ENCODE measurements around the gene CPA5. TPM values are rescaled to one million over a fixed set of nuclear protein-coding genes. Genes with fewer than 3 reads are reported as not detected.

The CPA5 gene
- total and polyA plus RNA-seq, 10 of the 15 experiments (the other 5 are each of a cell fraction or from before 2014, with no cell fraction given): 0.06 to 0.52 (median 0.29) TPM; not detected in 2

DNA sequence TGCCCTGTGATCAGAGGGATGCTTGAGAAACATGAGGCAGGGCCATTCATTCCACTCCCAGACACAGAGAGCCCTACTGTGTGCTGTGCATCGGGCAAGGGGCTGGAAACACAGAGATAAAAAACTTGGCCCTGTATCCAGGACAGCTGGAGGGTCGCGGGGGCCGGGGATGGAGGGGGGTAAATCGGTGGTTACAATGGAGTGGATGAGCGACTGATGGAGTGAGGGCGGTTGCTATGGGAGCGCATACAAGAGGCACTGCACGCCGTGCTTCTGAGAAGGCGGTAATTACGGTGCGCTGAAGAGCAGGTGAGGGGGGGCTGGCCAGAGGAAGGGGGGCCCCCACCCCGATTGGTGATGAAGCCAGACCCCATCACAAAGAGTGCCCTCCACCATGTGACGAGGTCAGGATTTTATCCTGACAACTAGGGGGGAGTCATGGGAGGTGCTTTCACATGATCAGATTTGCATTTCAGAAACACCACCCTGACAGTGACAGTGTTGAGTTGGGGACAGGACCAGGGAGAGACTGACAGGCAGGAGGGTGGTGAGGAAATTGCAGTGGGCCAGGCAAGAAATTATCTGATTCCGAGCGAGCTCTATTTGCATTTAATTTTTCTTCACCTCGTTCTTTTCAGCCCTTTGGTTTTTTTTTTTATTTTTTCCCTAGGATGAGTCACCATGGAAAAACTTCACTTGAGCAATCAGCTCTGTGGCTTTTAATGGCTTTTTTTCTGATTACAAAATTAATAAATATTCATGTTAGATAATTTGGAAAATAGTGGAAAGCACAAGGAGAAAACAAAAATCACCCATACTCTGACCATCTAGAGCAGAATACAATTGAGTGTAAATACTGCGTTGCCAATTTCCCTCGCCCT lies 7.8 kb downstream of the CPA5 start:
- no peak overlapping the region for H3K9ac ChIP-seq (ENCODE audit: control insufficient read depth, insufficient read depth, low read length)
- no peaks in the 10 kb centered on the region for H3K9me3 ChIP-seq (replicated peaks; ENCODE audit: control insufficient read depth, insufficient read depth, low read length)
- in situ Hi-C loops (cut with MboI) (no loop called here), intact Hi-C loops (cut with micrococcal nuclease; ENCODE audit: unreplicated experiment) (no loop called here)
- FAIRE-seq: no peak
- no peaks in the 10 kb centered on the region for H3K27me3 ChIP-seq (replicated peaks in 1 of 2; ENCODE audit: control insufficient read depth in 2 of 2, insufficient read depth in 2 of 2, low read length in 1 of 2)
- ChIA-PET SMC1A (ENCODE audit: uncharacterized antibody, unreplicated experiment) (interaction anchor here (1.1 to 1.2 kb wide), 2 partner anchors 13 to 16 kb away, joined by 3 read pairs; no protein-coding TSS in a partner anchor), CTCF (no interaction called here), POLR2A (interaction anchor here (0.6 kb wide), 1 partner anchor 670 kb away, joined by 3 read pairs; no protein-coding TSS in a partner anchor), RAD21 (ENCODE audit: unreplicated experiment) (no interaction called here)
- H3K79me2 ChIP-seq (ENCODE audit: control insufficient read depth, insufficient read depth, low read length): no peaks in the 10 kb centered on the region
- H4K20me1 ChIP-seq (ENCODE audit: control insufficient read depth, insufficient read depth): no peaks in the 10 kb centered on the region
- H3K4me3 ChIP-seq: no peak overlapping the region
- WGBS (ENCODE audit: insufficient coverage, insufficient replicate concordance, low lambda C conversion rate, missing lambda C conversion rate): 93% methylated on average over 18 of the region's 20 CpGs
- no peak for DNase-seq (ENCODE audit: low read depth, low spot score)
- no peaks in the 10 kb centered on the region for H3K36me3 ChIP-seq (ENCODE audit: control insufficient read depth in 2 of 2, insufficient read depth in 2 of 2, low read length in 1 of 2)
- no peak for ATAC-seq
- peaks cover 21% of the 10 kb centered on the region for H3K4me1 ChIP-seq (ENCODE audit: control insufficient read depth, insufficient read depth, low read length)
- no peak overlapping the region for H2AFZ ChIP-seq (ENCODE audit: control insufficient read depth, low read depth, low read length)
- peak overlapping the region; percentile 73; the same call in 1 of the 2 replicates for H3K27ac ChIP-seq (ENCODE audit: control insufficient read depth, insufficient read depth)
- H3K4me2 ChIP-seq (ENCODE audit: control insufficient read depth, insufficient read depth): no peak overlapping the region
- BruUV-seq (replicated peaks): no TSS peak
- no peak for TF ChIP-seq PML (IDR thresholded peaks at IDR 0.05; ENCODE audit: low read length)
- no peak for TF ChIP-seq SUZ12 (IDR thresholded peaks at IDR 0.05; ENCODE audit: unreplicated experiment)
- no peak for TF ChIP-seq WRNIP1 (IDR thresholded peaks at IDR 0.05; ENCODE audit: borderline replicate concordance, low read depth, low read length)
- no peak for TF ChIP-seq TARDBP (IDR thresholded peaks at IDR 0.05; ENCODE audit: borderline replicate concordance)
- TF ChIP-seq, protein P1, sequence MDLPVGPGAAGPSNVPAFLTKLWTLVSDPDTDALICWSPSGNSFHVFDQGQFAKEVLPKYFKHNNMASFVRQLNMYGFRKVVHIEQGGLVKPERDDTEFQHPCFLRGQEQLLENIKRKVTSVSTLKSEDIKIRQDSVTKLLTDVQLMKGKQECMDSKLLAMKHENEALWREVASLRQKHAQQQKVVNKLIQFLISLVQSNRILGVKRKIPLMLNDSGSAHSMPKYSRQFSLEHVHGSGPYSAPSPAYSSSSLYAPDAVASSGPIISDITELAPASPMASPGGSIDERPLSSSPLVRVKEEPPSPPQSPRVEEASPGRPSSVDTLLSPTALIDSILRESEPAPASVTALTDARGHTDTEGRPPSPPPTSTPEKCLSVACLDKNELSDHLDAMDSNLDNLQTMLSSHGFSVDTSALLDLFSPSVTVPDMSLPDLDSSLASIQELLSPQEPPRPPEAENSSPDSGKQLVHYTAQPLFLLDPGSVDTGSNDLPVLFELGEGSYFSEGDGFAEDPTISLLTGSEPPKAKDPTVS (IDR thresholded peaks at IDR 0.05; ENCODE audit: low read depth, low read length): no peak
- no peak for TF ChIP-seq RCOR1 (conservative IDR thresholded peaks at IDR 0.05; ENCODE audit: low read depth, low read length)
- no peak for TF ChIP-seq FOXK2 (IDR thresholded peaks at IDR 0.05)
- TF ChIP-seq, protein P2, sequence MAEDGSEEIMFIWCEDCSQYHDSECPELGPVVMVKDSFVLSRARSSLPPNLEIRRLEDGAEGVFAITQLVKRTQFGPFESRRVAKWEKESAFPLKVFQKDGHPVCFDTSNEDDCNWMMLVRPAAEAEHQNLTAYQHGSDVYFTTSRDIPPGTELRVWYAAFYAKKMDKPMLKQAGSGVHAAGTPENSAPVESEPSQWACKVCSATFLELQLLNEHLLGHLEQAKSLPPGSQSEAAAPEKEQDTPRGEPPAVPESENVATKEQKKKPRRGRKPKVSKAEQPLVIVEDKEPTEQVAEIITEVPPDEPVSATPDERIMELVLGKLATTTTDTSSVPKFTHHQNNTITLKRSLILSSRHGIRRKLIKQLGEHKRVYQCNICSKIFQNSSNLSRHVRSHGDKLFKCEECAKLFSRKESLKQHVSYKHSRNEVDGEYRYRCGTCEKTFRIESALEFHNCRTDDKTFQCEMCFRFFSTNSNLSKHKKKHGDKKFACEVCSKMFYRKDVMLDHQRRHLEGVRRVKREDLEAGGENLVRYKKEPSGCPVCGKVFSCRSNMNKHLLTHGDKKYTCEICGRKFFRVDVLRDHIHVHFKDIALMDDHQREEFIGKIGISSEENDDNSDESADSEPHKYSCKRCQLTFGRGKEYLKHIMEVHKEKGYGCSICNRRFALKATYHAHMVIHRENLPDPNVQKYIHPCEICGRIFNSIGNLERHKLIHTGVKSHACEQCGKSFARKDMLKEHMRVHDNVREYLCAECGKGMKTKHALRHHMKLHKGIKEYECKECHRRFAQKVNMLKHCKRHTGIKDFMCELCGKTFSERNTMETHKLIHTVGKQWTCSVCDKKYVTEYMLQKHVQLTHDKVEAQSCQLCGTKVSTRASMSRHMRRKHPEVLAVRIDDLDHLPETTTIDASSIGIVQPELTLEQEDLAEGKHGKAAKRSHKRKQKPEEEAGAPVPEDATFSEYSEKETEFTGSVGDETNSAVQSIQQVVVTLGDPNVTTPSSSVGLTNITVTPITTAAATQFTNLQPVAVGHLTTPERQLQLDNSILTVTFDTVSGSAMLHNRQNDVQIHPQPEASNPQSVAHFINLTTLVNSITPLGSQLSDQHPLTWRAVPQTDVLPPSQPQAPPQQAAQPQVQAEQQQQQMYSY (CRISPR knock-in tag; IDR thresholded peaks at IDR 0.05): no peak
- no peak for TF ChIP-seq RAD51 (IDR thresholded peaks at IDR 0.05)
- TF ChIP-seq, protein P3, sequence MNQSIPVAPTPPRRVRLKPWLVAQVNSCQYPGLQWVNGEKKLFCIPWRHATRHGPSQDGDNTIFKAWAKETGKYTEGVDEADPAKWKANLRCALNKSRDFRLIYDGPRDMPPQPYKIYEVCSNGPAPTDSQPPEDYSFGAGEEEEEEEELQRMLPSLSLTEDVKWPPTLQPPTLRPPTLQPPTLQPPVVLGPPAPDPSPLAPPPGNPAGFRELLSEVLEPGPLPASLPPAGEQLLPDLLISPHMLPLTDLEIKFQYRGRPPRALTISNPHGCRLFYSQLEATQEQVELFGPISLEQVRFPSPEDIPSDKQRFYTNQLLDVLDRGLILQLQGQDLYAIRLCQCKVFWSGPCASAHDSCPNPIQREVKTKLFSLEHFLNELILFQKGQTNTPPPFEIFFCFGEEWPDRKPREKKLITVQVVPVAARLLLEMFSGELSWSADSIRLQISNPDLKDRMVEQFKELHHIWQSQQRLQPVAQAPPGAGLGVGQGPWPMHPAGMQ (IDR thresholded peaks at IDR 0.05; ENCODE audit: borderline replicate concordance): no peak
- no peak for TF ChIP-seq NRF1 (conservative IDR thresholded peaks at IDR 0.05; ENCODE audit: low read depth, low read length)
- TF ChIP-seq RAD21 (IDR thresholded peaks at IDR 0.05; ENCODE audit: insufficient read depth, low read depth, low read length): no peak
- no peak for TF ChIP-seq CBX5 (IDR thresholded peaks at IDR 0.05; ENCODE audit: low read depth)

Data from GM12878 (cell line).